ENCODE data around the gene ECPAS.

- TF ChIP-seq TAF1 (IDR thresholded peaks at IDR 0.05; ENCODE audit: borderline replicate concordance, insufficient read depth, low read length) (no peak), FOXP2 (optimal IDR thresholded peaks at IDR 0.05; ENCODE audit: borderline replicate concordance, extremely low read depth, extremely low read length, insufficient read depth) (no peak), SIN3A (IDR thresholded peaks at IDR 0.05; ENCODE audit: borderline replicate concordance, insufficient read depth, low read length) (no peak), REST (IDR thresholded peaks at IDR 0.05; ENCODE audit: insufficient read depth in 1 of 2, low read depth in 2 of 2, low read length in 2 of 2) (no peak)
Measured at GRCh38 chr9:111366978-111367377, 117.2 kb downstream of the ECPAS start.
